SJSA1 (cell line): ENCODE data around the gene BAIAP3. TPM values are rescaled to one million over a fixed set of nuclear protein-coding genes. Genes with fewer than 3 reads are reported as not detected.
"Not testable (repeated sequence)": the region's sequence is repeated elsewhere in the genome, so short reads cannot be mapped to it uniquely, and the experiment has no call there.

Experiments
- DNase-seq, 2 experiments: peaks; one replicate each; pipeline ENCODE4 v3.0.0-alpha.2; 2015 to 2020; ENCODE audit warnings: low spot score in 2 of 2, low read depth in 1 of 2
- H3K27ac ChIP-seq: fragments of 250-450 bp; sonication (Bioruptor Pico); 2 replicates; pipeline ENCODE4 v1.5.1; 2020; ENCODE audit warnings: mild to moderate bottlenecking, moderate library complexity
- H3K27me3 ChIP-seq: fragments of 250-450 bp; sonication (Bioruptor Pico); replicated peaks from 2 replicates; pipeline ENCODE4 v1.5.1; 2020; ENCODE audit warnings: mild to moderate bottlenecking, moderate library complexity
- H3K36me3 ChIP-seq: fragments of 250-450 bp; sonication (Bioruptor Pico); 2 replicates; pipeline ENCODE4 v1.5.1; 2020; ENCODE audit warnings: mild to moderate bottlenecking
- H3K4me1 ChIP-seq: fragments of 250-450 bp; sonication (Bioruptor Pico); replicated peaks from 2 replicates; pipeline ENCODE4 v1.6.1; 2021; ENCODE audit warnings: mild to moderate bottlenecking
- H3K4me3 ChIP-seq: fragments of 250-450 bp; sonication (Bioruptor Pico); 2 replicates; pipeline ENCODE4 v1.5.1; 2020; ENCODE audit warnings: mild to moderate bottlenecking
- H3K9me3 ChIP-seq: fragments of 250-450 bp; sonication (Bioruptor Pico); replicated peaks from 2 replicates; pipeline ENCODE4 v1.5.1; 2020; ENCODE audit warnings: mild to moderate bottlenecking
- total RNA-seq: library from RNA; depleted of rRNA; stranded (reverse); fragments of >200 nt; shearing (Covaris generic); gene quantifications from 2 replicates; pipeline ENCODE4 v1.2.3, GENCODE V29; 2014

The BAIAP3 gene
- total RNA-seq, 1 experiment from 2014 or later, result 1.2 TPM

- Histone ChIP-seq H3K27ac (no peak overlapping the region), H3K4me3 (no peak overlapping the region), H3K4me1 (no peaks in the 10 kb centered on the region; the same call in 1 of the 2 replicates), H3K27me3 (peaks cover 38% of the 10 kb centered on the region), H3K9me3 (no peaks in the 10 kb centered on the region), H3K36me3 (no peaks in the 10 kb centered on the region)
- no peak for DNase-seq
These were observed 39.4 kb upstream of the BAIAP3 start for GRCh38 chr16:1293921-1294656.

- Histone ChIP-seq H3K27me3 (peaks cover 38% of the 10 kb centered on the region), H3K4me1 (no peaks in the 10 kb centered on the region; the same call in 1 of the 2 replicates), H3K27ac (no peak overlapping the region), H3K36me3 (no peaks in the 10 kb centered on the region), H3K9me3 (no peaks in the 10 kb centered on the region), H3K4me3 (no peak overlapping the region)
- DNase-seq, result no peak
These were observed 38.0 kb upstream of the BAIAP3 start for GRCh38 chr16:1295465-1295864.

- peaks cover 36% of the 10 kb centered on the region for H3K27me3 ChIP-seq
- H3K27ac ChIP-seq, DNase-seq, H3K36me3 ChIP-seq, H3K4me3 ChIP-seq, H3K4me1 ChIP-seq, H3K9me3 ChIP-seq: not testable (repeated sequence)
These were observed 36.8 kb upstream of the BAIAP3 start for GRCh38 chr16:1296688-1297017.

- peaks cover 34% of the 10 kb centered on the region for H3K27me3 ChIP-seq
- H3K4me3 ChIP-seq, result no peak overlapping the region
- no peaks in the 10 kb centered on the region for H3K36me3 ChIP-seq
- H3K9me3 ChIP-seq, result no peaks in the 10 kb centered on the region
- H3K27ac ChIP-seq, result no peak overlapping the region
- DNase-seq, result no peak
- H3K4me1 ChIP-seq, result peaks cover 7% of the 10 kb centered on the region
These were observed 36.3 kb upstream of the BAIAP3 start for GRCh38 chr16:1297018-1297696.

- Histone ChIP-seq H3K27ac (no peak overlapping the region), H3K36me3 (no peaks in the 10 kb centered on the region), H3K4me3 (no peak overlapping the region), H3K4me1 (peaks cover 7% of the 10 kb centered on the region), H3K27me3 (peaks cover 30% of the 10 kb centered on the region), H3K9me3 (no peaks in the 10 kb centered on the region)
- DNase-seq, result no peak
These were observed 35.0 kb upstream of the BAIAP3 start for GRCh38 chr16:1298406-1298805.

GRCh38 chr16:1299012-1299867 is 34.2 kb upstream of the BAIAP3 start:
- no peak overlapping the region for H3K4me3 ChIP-seq

GRCh38 chr16:1299868-1300203 is 33.6 kb upstream of the BAIAP3 start:
- Histone ChIP-seq H3K4me3 (no peak overlapping the region), H3K27ac (no peak overlapping the region), H3K36me3 (no peaks in the 10 kb centered on the region), H3K9me3 (no peaks in the 10 kb centered on the region), H3K4me1 (peaks cover 7% of the 10 kb centered on the region), H3K27me3 (peaks cover 26% of the 10 kb centered on the region)
- no peak for DNase-seq

More at GRCh38 chr16:1299012-1299867, 34.2 kb upstream of the BAIAP3 start:
- DNase-seq, result no peak
- H3K36me3 ChIP-seq, result no peaks in the 10 kb centered on the region
- no peaks in the 10 kb centered on the region for H3K9me3 ChIP-seq
- peaks cover 7% of the 10 kb centered on the region for H3K4me1 ChIP-seq
- no peak overlapping the region for H3K27ac ChIP-seq
- peaks cover 26% of the 10 kb centered on the region for H3K27me3 ChIP-seq

GRCh38 chr16:1300664-1301476 is 32.6 kb upstream of the BAIAP3 start:
- Histone ChIP-seq H3K36me3 (no peaks in the 10 kb centered on the region), H3K27me3 (peaks cover 25% of the 10 kb centered on the region), H3K27ac (no peak overlapping the region), H3K4me3 (no peak overlapping the region), H3K9me3 (no peaks in the 10 kb centered on the region), H3K4me1 (peaks cover 7% of the 10 kb centered on the region)
- peak; percentile 45 to 74 for DNase-seq

- Histone ChIP-seq H3K4me1 (peaks cover 7% of the 10 kb centered on the region), H3K27ac (no peak overlapping the region)
These were observed 31.9 kb upstream of the BAIAP3 start for GRCh38 chr16:1301562-1301961.

GRCh38 chr16:1305823-1306222 is 27.6 kb upstream of the BAIAP3 start:
- peaks cover 6% of the 10 kb centered on the region for H3K27me3 ChIP-seq
- H3K4me1 ChIP-seq, result peaks cover 12% of the 10 kb centered on the region
- no peaks in the 10 kb centered on the region for H3K9me3 ChIP-seq
- DNase-seq, result no peak
- H3K27ac ChIP-seq, result no peak overlapping the region
- H3K36me3 ChIP-seq, result peaks cover 10% of the 10 kb centered on the region
- no peak overlapping the region for H3K4me3 ChIP-seq

More at GRCh38 chr16:1301562-1301961, 31.9 kb upstream of the BAIAP3 start:
- peaks cover 21% of the 10 kb centered on the region for H3K27me3 ChIP-seq
- no peaks in the 10 kb centered on the region for H3K9me3 ChIP-seq
- no peak overlapping the region for H3K4me3 ChIP-seq
- DNase-seq, result no peak
- no peaks in the 10 kb centered on the region for H3K36me3 ChIP-seq

GRCh38 chr16:1306334-1306733 is 27.1 kb upstream of the BAIAP3 start:
- H3K27ac ChIP-seq, result no peak overlapping the region

GRCh38 chr16:1308036-1308976 is 25.1 kb upstream of the BAIAP3 start:
- H3K27me3 ChIP-seq, result no peaks in the 10 kb centered on the region
- DNase-seq, result no peak
- H3K9me3 ChIP-seq, result no peaks in the 10 kb centered on the region
- H3K27ac ChIP-seq, result peak overlapping the region; percentile 100
- peaks cover 19% of the 10 kb centered on the region for H3K4me1 ChIP-seq
- peaks cover 34% of the 10 kb centered on the region for H3K36me3 ChIP-seq
- H3K4me3 ChIP-seq, result peak overlapping the region; percentile 83

More at GRCh38 chr16:1306334-1306733, 27.1 kb upstream of the BAIAP3 start:
- no peak for DNase-seq
- Histone ChIP-seq H3K9me3 (no peaks in the 10 kb centered on the region), H3K36me3 (peaks cover 15% of the 10 kb centered on the region), H3K27me3 (peaks cover under 1% of the 10 kb centered on the region), H3K4me1 (peaks cover 12% of the 10 kb centered on the region), H3K4me3 (no peak overlapping the region)
